Stimulated activated CD4-positive, alpha-beta T cell treated with anti-CD3 and anti-CD28 coated beads, TNF-alpha, amount 100 ng/mL, for 24 hours (primary cell): ENCODE results near the gene ALX4.

ENCODE experiments used
- DNase-seq, 3 experiments: peaks; one replicate each; pipeline ENCODE4 v3.0.0-alpha.2; 2020; ENCODE audit warnings: low read depth in 3 of 3

Gene ALX4

GRCh38 chr11:44335052-44335760 lies 25.3 kb upstream of the ALX4 start:
- DNase-seq, result no peak

- no peak for DNase-seq
Measured at GRCh38 chr11:44334356-44335004, 24.5 kb upstream of the ALX4 start.

GRCh38 chr11:44333271-44334218 lies 23.6 kb upstream of the ALX4 start:
- DNase-seq, result no peak

- DNase-seq, result no peak
Measured at GRCh38 chr11:44332665-44333064, 22.7 kb upstream of the ALX4 start.

- no peak for DNase-seq
Measured at GRCh38 chr11:44329472-44330230, 19.7 kb upstream of the ALX4 start.

GRCh38 chr11:44328138-44328660 lies 18.3 kb upstream of the ALX4 start:
- no peak for DNase-seq

GRCh38 chr11:44327730-44328129 lies 17.8 kb upstream of the ALX4 start:
- DNase-seq, result no peak

GRCh38 chr11:44326615-44327475 lies 16.9 kb upstream of the ALX4 start:
- no peak for DNase-seq

- DNase-seq, result no peak
Measured at GRCh38 chr11:44325698-44326097, 15.8 kb upstream of the ALX4 start.

- DNase-seq, result no peak
Measured at GRCh38 chr11:44324749-44325525, 15.0 kb upstream of the ALX4 start.

GRCh38 chr11:44324222-44324621 lies 14.3 kb upstream of the ALX4 start:
- DNase-seq, result no peak

- no peak for DNase-seq
Measured at GRCh38 chr11:44322243-44322642, 12.3 kb upstream of the ALX4 start.

GRCh38 chr11:44321059-44321458 lies 11.1 kb upstream of the ALX4 start:
- DNase-seq, result no peak

GRCh38 chr11:44320289-44320973 lies 10.5 kb upstream of the ALX4 start:
- no peak for DNase-seq

GRCh38 chr11:44319552-44320288 lies 9.8 kb upstream of the ALX4 start:
- no peak for DNase-seq

GRCh38 chr11:44319170-44319551 lies 9.2 kb upstream of the ALX4 start:
- DNase-seq, result no peak

- no peak for DNase-seq
Measured at GRCh38 chr11:44318369-44318768, 8.4 kb upstream of the ALX4 start.

GRCh38 chr11:44316659-44317240 lies 6.8 kb upstream of the ALX4 start:
- no peak for DNase-seq
